Bronchial epithelial cell (primary cell): ENCODE measurements around the gene FEZF1. TPM values are rescaled to one million over a fixed set of nuclear protein-coding genes. Genes with fewer than 3 reads are reported as not detected.
"Not testable (repeated sequence)": the region's sequence is repeated elsewhere in the genome, so short reads cannot be mapped to it uniquely, and the experiment has no call there.

Source experiments
- DNase-seq: peaks from one replicate; pipeline ENCODE4 v3.0.0-alpha.2; 2010; ENCODE audit warnings: low read depth
- FAIRE-seq: peaks from 2 replicates; lab custom pipeline; 2011; peaks lifted over from hg19 to GRCh38; lab: Jason Lieb, UNC
- H3K27me3 ChIP-seq: 2 replicates; pipeline ENCODE4 v1.5.1; 2011; ENCODE audit warnings: low read length; ENCODE audit not compliant: control insufficient read depth, insufficient read depth
- H3K36me3 ChIP-seq: 2 replicates; pipeline ENCODE4 v1.5.1; 2011; ENCODE audit warnings: low read length; ENCODE audit not compliant: control insufficient read depth, insufficient read depth
- H3K4me3 ChIP-seq: 2 replicates; pipeline ENCODE4 v1.5.1; 2011; ENCODE audit warnings: mild to moderate bottlenecking, low read depth, low read length, control low read depth
- CTCF ChIP-seq: IDR thresholded peaks from 2 replicates; pipeline ENCODE4 v1.5.1; 2011; ENCODE audit warnings: mild to moderate bottlenecking, moderate library complexity, low read length, control low read depth, inconsistent platforms; ENCODE audit not compliant: insufficient read depth, severe bottlenecking
- total RNA-seq: library from RNA; depleted of rRNA; stranded (reverse); fragments of >200 nt; gene quantifications from 2 replicates; pipeline ENCODE4 v1.2.1, GENCODE V29; 2014

FEZF1 gene
- total RNA-seq, 1 donor from 2014 or later = not detected

- TF ChIP-seq CTCF = no peak
- DNase-seq (no peak), FAIRE-seq (no peak)
- H3K36me3 ChIP-seq = no peaks in the 10 kb centered on the region
- no peak overlapping the region for H3K4me3 ChIP-seq
- H3K27me3 ChIP-seq = peaks cover 1% of the 10 kb centered on the region
Measured at GRCh38 chr7:122290476-122290875, 14.1 kb downstream of the FEZF1 start.

GRCh38 chr7:122289426-122289825 lies 15.1 kb downstream of the FEZF1 start:
- FAIRE-seq = no peak
- Histone ChIP-seq H3K27me3 (no peaks in the 10 kb centered on the region), H3K36me3 (no peaks in the 10 kb centered on the region), H3K4me3 (no peak overlapping the region)
- no peak for DNase-seq
- TF ChIP-seq CTCF = no peak

- H3K27me3 ChIP-seq, H3K4me3 ChIP-seq, DNase-seq, H3K36me3 ChIP-seq, FAIRE-seq: not testable (repeated sequence)
Measured at GRCh38 chr7:122284608-122285007, 19.9 kb downstream of the FEZF1 start.

GRCh38 chr7:122273117-122273516 lies 31.4 kb downstream of the FEZF1 start:
- Histone ChIP-seq H3K27me3 (no peaks in the 10 kb centered on the region), H3K4me3 (no peak overlapping the region), H3K36me3 (no peaks in the 10 kb centered on the region)
- TF ChIP-seq CTCF = no peak
- FAIRE-seq = no peak
- DNase-seq = no peak

GRCh38 chr7:122269241-122269640 lies 35.3 kb downstream of the FEZF1 start:
- no peak for TF ChIP-seq CTCF
- Histone ChIP-seq H3K4me3 (no peak overlapping the region), H3K27me3 (no peaks in the 10 kb centered on the region), H3K36me3 (no peaks in the 10 kb centered on the region)
- FAIRE-seq (no peak), DNase-seq (no peak)

GRCh38 chr7:122268101-122268500 lies 36.4 kb downstream of the FEZF1 start:
- Histone ChIP-seq H3K4me3 (no peak overlapping the region), H3K36me3 (no peaks in the 10 kb centered on the region), H3K27me3 (no peaks in the 10 kb centered on the region)
- no peak for DNase-seq
- TF ChIP-seq CTCF = no peak
- FAIRE-seq = no peak
